ENCODE measurements around the gene SLC35A1. TPM values are rescaled to one million over a fixed set of nuclear protein-coding genes. Genes with fewer than 3 reads are reported as not detected.

SLC35A1 gene
- total RNA-seq: 20.7 and 24.6 TPM in 2 replicates

GRCh38 chr6:87472525-87473418 is at the start of gene SLC35A1:
Gene SLC35A1, plus strand, starts transcription at chr6:87472974. Its CDS starts 30 bp downstream, at chr6:87473004.

Other genes with a start within 250 kb of the SLC35A1 start
- gene SMIM8, start 150.4 kb upstream of the SLC35A1 start, total RNA-seq: 4.5 and 9.7 TPM in 2 replicates
- not detected in 2 replicates for gene GJB7, start 143.7 kb upstream of the SLC35A1 start, total RNA-seq
- gene C6orf163, start 128.2 kb upstream of the SLC35A1 start, total RNA-seq: 2.2 and 2.5 TPM in 2 replicates
- gene CFAP206, start 65.0 kb upstream of the SLC35A1 start, total RNA-seq: 0.44 and 0.50 TPM in 2 replicates
- 46.8 and 58.2 TPM in 2 replicates for gene RARS2, start 117.0 kb downstream of the SLC35A1 start, total RNA-seq
- gene ORC3, start 117.2 kb downstream of the SLC35A1 start, total RNA-seq: 26.3 and 31.9 TPM in 2 replicates
- 19.1 and 30.9 TPM in 2 replicates for gene AKIRIN2, start 229.3 kb downstream of the SLC35A1 start, total RNA-seq